ENCODE measurements around the gene SLC38A11.
A peak's percentile ranks its signal among the peaks of the same experiment; 100 is the strongest.
"Not testable (repeated sequence)": the region's sequence is repeated elsewhere in the genome, so short reads cannot be mapped to it uniquely, and the experiment has no call there.

The SLC38A11 gene, protein sequence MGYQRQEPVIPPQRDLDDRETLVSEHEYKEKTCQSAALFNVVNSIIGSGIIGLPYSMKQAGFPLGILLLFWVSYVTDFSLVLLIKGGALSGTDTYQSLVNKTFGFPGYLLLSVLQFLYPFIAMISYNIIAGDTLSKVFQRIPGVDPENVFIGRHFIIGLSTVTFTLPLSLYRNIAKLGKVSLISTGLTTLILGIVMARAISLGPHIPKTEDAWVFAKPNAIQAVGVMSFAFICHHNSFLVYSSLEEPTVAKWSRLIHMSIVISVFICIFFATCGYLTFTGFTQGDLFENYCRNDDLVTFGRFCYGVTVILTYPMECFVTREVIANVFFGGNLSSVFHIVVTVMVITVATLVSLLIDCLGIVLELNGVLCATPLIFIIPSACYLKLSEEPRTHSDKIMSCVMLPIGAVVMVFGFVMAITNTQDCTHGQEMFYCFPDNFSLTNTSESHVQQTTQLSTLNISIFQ

DNA sequence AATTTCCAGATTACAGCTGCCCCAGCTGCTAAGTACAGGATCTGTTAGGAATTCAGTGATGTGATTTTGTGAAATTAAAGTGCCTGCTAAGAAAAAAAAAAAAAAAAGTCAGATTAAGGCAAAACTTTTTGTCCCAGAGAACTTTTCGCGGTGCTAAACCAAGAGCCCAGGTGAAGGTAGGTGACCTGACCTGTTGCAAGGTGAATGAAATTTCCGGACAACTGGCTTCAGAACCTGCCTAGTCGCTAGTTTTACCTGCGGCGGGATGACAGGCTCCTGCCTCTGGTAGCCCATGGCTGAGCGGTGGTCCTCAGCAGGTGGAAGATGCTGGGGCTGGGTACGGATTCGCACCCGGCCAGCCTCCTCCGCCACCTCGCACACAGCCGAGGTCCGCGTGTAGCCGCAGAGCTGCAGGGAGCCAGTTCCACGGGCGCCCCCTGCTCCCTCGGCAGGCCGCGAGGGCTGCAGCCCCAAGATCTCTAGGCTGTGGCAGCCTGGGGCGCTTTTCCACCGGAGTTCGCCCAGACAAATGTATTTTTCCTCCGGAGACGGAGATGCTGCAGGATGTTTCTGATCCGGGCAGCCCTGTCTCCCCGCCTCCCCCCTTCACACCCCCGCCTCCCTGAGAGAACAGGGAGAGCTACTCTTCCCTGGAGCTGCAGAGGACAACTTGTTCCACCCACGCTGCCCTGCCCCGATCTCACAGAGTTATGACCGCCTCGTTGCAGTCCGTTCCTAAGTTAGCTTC is at the start of gene SLC38A11:
TSS of gene SLC38A11 (minus strand) at position 572 of the 748 bp plus-strand sequence. CDS start at position 294, 278 bp downstream.
- DNase-seq, result no peak

DNA sequence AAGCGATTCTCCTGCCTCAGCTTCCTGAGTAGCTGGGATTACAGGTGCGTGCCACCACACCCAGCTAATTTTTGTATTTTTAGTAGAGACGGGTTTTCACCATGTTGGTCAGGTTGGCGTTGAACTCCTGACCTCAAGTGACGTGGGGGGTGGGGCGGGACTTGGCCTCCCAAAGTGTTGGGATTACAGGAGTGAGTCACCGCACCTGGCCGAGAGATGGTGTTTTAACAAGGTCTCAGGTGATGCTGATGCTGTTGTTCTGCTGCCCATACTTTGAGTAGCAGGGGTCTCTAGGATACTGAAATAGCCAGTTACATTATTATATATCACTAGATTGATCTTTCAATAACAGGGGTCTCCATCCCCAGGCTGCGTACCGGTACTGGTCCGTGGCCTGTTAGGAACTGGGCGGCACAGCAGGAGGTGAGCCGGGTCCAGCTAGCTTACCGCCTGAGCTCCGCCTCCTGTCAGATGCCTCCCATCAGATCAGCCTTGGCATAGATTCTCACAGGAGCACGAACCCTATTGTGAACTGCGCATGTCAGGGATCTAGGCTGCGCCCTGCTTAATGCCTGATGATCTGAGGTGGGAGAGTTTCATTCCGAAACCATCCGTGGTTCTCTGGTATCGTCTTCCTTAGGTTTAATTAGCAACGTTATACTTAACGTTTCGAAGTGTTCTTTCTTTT is 48.3 kb upstream of the SLC38A11 start:
- DNase-seq, result no peak

DNA sequence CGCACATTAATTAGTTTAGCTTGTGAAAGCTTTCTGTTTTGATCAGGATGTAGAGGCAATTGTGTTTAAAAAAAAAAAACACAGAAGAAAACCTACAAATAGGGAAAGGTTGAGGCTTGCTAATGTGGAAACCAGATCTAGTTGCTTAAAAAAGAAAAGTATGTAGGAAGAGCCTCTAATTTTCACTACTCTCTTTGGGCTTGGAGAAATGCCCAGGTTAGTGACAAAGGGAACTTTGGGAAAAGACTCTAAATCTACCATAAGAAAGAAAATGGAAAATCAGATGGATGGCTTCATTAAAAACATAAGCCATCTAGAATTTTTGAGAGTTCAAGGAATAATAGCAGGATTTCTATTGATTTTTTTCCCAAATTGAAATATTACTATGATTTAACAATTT is 47.3 kb upstream of the SLC38A11 start:
- DNase-seq, result no peak

DNA sequence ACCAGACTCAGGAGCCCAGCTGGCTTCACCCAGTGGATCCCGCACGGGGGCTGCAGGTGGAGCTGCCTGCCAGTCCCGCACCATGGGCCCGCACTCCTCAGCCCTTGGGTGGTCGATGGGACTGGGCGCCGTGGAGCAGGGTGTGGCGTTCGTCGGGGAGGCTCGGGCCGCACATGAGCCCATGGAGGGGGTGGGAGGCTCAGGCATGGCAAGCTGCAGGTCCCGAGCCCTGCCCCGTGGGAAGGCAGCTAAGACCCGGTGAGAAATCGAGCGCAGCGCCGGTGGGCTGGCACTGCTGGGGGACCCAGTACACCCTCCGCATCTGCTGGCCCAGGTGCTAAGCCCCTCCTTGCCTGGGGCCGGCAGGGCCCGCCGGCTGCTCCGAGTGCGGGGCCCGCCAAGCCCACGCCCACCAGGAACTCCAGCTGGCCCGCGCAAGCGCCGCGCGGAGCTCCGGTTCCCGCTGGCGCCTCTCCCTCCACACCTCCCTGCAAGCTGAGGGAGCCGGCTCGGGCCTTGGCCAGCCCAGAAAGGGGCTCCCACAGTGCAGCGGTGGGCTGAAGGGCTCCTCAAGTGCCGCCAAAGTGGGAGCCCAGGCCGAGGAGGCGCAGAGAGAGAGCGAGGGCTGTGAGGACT is 39.5 kb upstream of the SLC38A11 start:
- DNase-seq, result not testable (repeated sequence)

DNA sequence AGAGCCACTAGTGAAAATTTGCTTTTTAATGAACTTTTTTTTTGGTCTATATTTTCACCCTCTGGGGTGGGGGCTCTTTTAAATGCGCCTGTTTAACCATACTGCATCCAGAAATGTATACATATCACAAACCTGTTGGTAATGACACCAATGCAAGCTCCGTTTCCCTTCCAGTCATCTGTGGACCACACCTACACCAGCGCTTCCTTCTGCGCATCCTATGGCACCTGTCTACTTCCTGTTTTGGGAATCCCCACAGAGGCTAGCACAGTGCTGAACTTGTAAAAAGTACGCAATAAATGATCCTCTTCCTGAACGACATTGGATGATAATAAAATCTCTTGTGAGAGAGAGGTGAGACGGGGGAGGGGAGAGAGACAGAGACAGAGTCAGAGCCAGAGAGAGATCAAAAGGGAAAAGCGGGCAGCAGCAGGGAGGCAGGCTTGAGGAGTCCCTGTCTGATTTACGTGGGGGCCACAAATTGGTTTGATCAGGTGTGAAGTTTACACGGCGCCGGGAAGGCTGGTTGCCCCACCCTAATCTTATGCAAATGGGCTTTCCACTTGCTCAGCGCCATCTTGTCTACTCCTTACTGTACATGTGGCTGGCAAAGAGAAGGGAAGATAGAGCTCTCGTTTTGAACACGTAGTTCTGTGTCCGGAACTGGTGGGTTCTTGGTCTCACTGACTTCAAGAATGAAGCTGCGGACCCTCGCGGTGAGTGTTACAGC is 38.1 kb upstream of the SLC38A11 start:
- no peak for DNase-seq

DNA sequence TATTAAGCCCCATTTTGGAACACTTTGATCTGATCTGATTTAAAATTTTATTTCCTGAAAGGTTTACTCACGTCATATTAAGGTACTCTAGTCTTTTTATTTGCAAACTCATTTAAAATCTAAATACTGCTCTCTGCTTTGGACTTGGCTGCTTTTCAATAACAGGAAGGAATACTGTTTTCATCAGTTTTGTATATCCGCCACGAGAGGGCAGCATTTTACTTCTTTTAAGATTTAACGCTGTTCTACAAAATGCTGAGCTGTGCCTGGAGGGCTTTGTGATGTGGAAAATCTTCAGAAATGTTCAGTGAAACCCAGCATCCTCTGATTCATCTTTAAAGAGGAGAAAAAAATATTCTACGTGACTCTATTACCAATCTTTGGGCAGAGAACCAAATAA is 37.5 kb upstream of the SLC38A11 start:
- peak; percentile 45 for DNase-seq

DNA sequence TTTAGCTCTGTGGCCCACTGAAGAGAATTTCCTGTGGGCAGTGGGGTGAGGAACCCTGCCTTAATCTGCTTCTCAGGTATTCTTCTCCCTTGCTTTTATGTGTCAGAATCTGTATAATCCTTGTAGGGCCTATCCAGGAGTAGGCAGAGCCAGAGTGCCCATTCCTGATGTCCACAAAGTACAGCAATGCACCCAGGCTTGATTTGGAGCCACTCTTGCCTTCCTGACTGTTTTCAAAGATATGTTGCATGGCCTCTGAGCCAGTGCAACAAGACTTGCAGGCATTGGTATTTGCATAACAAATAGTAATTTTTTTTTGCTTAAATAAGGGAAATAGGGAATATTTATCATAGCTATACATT is 36.7 kb upstream of the SLC38A11 start:
- not testable (repeated sequence) for DNase-seq

DNA sequence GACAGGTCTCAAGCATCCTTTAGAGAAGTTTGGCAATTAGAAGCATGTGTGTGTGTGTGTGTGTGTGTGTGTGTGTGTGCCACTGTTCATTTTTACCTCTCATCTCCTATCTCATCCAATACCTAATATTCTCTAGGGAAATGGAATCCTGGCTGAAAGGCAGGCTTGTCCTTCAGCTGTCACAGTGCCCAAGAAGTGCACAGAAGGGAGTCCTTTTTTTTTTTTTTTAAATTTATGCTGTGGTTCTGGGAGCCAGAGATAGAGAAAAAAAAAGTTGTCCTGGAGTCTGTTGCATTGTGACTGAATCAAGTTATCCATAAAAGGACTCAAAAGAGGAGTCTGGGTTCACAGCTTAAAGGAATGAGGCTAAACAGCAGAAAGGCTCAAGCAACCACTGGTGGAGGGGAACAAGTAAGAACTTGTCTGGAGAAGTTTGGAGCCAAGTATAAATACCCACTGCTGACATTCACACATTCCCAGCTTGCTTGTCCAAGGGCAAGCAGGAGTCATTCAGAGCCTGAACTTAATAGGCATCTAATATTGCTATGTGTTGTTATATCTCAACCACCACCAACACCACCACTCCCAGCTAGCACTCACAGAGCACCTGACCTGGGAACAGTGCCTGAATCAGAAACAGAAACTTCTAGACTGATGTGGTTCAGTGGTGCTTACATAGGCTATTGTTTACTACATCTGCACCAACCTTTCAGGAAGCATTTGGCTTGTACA is 36.2 kb upstream of the SLC38A11 start:
- DNase-seq, result not testable (repeated sequence)

DNA sequence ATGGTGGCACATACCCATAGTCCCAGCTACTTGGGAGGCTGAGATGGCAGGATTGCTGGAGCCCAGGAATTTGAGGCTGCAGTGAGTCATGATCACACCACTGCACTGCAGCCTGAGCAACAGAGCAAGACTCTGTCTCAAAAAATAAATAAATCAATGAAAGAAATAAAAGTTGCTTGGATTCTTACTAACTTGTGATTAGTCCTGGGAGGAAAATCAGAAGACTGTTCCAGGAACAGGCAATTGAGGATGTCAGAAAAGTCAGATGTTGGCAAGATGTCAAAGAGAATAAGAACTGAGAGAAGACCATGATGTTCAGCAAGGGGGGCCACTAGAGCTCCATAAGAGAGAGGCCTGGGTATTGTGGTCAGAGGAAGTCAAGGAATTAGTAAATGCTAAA is 35.6 kb upstream of the SLC38A11 start:
- DNase-seq, result not testable (repeated sequence)

DNA sequence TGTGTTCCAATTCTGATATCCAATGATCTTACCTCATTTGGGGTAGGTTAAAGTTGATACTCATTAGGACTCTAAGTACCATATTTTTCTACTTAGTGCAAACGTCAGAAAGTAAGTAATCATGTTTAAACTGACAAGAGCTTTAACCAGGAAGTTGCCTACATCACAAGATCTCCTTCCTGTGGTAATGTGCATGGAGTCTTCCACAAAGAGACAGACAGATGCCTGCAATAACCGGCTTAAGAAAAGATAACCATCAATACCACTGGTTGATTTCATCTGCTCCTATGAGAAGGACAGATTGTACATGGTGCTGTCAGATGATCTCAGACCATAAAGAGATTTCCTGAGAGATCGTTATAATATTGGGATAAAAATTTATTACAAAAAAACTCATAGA is 33.5 kb upstream of the SLC38A11 start:
- DNase-seq, result not testable (repeated sequence)

DNA sequence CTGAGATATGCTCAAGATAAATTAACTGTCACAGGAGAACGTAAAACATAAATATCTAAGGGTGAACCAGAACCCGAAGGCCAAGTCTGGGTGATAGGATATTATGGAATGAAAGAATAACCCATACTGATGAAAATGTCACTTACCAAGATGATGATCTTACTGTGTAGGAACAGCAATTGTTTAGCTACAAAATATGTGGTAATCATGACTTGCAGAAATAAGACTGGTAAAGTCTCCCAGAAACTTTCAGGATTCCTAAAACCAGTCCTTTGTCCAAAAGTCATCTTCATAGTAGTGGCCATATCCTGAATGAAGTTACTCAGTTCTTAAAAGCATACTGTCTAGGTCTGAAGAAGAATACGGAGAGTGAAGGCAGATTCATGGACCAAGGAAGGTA is 30.7 kb upstream of the SLC38A11 start:
- not testable (repeated sequence) for DNase-seq

DNA sequence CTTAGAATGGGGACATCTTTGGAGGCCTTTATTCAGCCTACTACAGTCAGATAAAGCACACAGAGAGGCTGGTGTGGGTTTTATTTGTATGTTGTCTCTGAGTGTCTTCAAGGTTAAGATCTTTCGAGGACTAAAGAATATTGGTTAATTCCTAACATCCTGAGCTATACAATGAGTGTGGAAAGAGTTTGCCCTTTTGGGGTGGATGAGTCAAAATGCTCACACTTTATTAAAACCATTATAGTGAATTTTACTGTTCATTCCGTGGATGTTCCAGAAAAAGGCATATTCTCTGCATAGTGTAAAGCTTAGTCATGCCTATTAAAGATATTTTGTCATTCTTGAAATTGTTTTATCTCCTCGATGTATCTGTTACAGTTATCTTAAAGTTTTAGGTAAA is 29.1 kb upstream of the SLC38A11 start:
- DNase-seq, result no peak

DNA sequence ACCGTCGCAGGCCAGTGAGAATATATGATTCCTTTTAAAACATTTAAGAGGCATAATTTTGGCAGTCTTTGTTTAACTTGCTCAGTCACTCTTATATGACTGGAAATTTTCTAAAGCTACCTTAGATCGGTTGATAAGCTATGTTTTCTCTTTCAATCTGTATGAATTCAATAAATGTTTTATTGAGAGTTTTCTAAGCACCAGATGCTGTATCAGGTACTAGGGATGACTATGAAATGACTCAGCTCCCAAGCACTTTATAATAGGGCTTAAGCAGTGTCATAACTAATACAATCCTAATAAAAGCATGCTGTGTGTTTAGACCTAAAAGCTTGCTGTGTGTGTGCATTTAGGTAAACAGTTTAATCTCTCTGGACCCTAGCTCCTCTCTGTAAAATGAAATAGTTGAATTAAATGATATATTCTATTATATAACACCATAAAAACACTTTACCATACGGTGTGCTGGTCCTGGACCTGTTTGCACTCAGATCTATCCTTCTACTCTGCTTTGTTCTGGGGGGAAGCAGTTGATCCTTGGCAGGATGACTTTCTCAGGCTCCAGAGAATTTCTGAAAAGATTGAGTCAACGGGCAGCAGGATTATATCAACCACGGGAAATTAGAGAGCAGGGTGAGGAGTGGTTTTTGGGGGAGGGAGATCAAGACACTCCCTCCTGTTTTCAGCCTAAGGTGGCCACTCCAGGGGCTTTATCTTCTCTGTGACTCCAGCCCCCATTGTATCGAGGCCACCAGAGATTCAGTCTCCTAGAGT is 26.1 kb upstream of the SLC38A11 start:
- no peak for DNase-seq

DNA sequence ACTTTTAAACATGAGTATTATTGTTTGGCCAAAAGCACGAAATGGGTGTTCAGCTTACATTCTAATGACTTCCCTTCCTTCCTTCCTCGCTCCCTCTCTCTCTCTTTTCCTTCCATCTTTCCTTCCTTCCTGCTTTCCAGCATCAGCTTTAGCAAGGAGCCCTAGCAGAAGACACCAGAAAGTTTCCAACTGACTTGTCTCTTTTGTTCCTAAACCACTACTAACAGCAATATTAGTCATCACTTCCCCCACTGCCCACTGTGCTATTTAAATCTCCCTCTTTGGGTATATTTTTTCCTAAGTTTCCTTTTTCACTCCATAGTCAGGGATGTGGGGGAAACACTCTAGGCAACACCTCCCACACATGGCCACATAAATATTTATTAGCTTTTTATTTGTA is 25.4 kb upstream of the SLC38A11 start:
- not testable (repeated sequence) for DNase-seq

DNA sequence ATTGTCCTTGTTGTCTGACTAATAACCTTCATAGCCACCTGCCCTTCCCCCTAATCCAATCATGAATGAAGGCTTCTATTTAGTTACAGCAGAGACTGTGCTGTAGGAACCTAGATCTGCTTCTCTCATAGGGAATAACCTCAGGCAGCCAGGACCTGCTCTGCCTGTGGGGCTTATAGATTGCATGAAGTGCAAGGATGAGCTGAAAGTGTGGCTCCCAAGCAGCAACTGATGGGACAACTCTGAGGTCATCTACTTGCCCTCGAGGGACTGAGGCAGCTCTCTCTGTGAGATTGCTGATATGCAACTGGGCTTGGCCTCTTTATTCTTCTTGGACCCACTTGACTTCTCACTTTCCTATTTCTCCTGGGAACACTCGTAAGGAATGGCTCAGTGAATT is 23.8 kb upstream of the SLC38A11 start:
- no peak for DNase-seq

DNA sequence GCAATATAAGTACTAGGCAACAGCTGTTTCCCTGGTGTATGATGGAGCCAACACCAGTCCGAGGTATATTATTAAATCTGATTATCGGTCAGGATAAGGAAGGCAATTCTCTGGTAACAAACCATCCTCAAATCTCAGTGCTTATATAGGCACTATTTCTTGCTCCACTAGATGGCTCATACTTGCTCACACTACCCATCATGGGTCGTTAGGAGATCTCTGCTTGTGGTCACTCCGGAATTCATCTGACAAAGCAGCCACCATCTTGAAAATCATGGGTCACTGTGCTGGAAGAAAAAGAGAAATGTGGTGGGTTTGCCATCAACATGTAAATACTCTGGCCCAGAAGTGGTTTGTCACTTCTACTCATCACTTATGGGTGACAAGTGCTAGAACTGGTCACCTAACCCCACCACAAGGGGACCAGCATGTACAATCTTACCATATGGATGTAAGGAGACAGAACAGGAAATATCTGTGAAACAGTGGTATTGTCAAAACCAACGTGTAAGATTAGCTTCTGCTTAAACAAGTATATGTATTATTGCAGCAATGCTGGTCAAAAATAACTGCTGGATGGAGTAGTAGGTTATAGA is 21.6 kb upstream of the SLC38A11 start:
- not testable (repeated sequence) for DNase-seq

DNA sequence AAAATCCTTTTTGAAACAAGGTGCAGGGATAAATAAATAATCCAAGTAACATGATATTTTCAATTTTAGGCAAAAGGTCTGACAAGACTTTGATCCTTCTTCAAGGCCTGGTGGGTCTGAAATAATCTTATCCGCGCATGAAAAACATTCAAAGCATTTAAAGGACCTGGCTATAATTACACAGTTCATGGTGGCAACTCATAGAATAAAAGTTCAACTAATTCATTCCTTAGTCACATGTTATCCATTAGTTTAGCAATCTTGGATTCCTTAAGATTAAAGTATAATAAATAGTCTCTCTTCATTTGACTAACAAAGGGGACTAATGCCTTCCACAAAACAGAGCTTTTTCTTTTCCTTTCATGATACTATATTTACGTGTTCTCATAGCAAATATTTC is 21.0 kb upstream of the SLC38A11 start:
- DNase-seq, result no peak

DNA sequence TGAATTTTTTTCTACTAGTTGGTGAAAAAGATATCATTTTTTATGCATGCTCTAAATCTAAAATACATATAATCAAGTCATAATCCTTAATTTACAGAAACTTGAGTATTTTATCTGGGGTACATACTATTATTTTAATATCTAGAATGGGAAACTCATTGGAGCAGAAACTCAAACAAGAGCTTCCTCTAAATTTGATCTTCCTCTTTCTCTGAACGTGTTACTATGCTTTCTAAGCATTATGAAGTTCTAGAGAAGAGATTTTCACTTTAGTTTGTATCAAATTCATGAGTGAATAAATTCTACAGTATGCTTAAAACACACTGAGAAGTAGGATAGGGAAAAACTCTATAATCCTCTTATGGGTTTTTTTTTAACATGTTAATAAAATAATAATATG is 20.6 kb upstream of the SLC38A11 start:
- DNase-seq, result no peak

DNA sequence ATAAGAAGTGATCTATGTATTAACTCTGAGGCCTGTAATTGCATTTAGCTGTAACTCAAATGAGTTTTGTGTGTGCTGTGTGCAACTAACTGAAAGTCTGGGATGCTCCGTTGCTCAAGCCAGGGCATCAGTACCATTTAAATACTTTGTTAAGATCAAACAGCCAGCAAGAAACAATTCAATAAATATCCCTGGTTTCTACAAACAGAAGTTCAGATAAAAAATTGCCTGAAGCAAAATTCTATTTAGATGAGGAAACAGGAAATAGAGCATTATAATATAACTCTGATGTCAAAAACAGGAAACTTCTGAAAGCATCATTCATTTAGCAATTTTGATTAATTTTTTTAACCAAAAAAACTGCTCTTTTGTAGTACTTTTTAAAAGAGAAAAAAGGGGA is 18.9 kb upstream of the SLC38A11 start:
- DNase-seq, result no peak

DNA sequence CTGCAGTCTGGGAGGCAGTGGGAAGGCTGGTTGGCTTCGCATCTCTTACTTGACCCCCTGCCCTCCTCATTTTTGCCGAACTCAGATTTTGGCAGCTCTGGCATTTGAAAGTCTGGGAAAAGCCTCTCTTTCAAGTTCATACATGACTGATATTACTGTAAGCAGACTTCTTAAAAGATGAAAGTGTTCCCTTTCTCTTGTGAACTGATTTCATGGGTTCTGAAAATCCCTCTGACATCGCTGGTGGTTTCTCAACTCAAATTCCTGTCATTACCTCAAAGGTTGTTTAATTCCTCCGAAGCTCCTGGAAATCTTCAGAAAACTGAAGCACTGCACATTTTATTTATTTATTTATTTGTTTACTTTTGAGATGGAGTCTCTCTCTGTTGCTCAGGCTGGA is 16.9 kb upstream of the SLC38A11 start:
- DNase-seq, result no peak

Data from T1000 (cell line).